IMR-90 (cell line): Measurements from ENCODE around the gene CASP6. TPM values are rescaled to one million over a fixed set of nuclear protein-coding genes. Genes with fewer than 3 reads are reported as not detected.

Experiments used
- ATAC-seq: fragments of 200-7000 bp; cut with Tn5 transposase; 2 replicates; pipeline ENCODE4 v1.9.1; 2020; ENCODE audit warnings: low read depth, mild to moderate bottlenecking, moderate library complexity
- BruUV-seq: library from RNA; stranded (reverse); fragments of 400-500 nt; replicated peaks from 2 replicates; lab custom pipeline; 2021; lab: Mats Ljungman, UMichigan
- CTCF ChIA-PET: fragments of 300-600 bp; formaldehyde crosslinking; extraction: SDS; loops from one replicate; lab custom pipeline; 2021; ENCODE audit warnings: antibody characterized with exemption; lab: Yijun Ruan, JAX
- POLR2A ChIA-PET: fragments of 300-600 bp; sonication (Branson Sonifier 250); formaldehyde crosslinking; loops from one replicate; lab custom pipeline; 2022; ENCODE audit warnings: antibody characterized with exemption; ENCODE audit not compliant: unreplicated experiment; lab: Charles Lee
- DNase-seq: peaks from one replicate; pipeline ENCODE4 v3.0.0; 2013
- H2AFZ ChIP-seq: replicated peaks from 2 replicates; pipeline ENCODE3; 2013; ENCODE audit warnings: low read length, mild to moderate bottlenecking; ENCODE audit not compliant: poor library complexity
- H2AK5ac ChIP-seq: 2 replicates; pipeline ENCODE4 v1.6.1; 2013; ENCODE audit warnings: low read depth, low read length, inconsistent platforms
- H2AK9ac ChIP-seq: replicated peaks from 2 replicates; pipeline ENCODE3; 2013; ENCODE audit warnings: mild to moderate bottlenecking, low read depth, low read length, moderate library complexity; ENCODE audit not compliant: poor library complexity
- H2BK120ac ChIP-seq: 2 replicates; pipeline ENCODE4 v1.6.1; 2013; ENCODE audit warnings: low read depth, low read length, inconsistent platforms
- H2BK15ac ChIP-seq: 3 replicates; pipeline ENCODE4 v1.6.1; 2013; ENCODE audit warnings: low read depth, low read length, inconsistent platforms
- H2BK20ac ChIP-seq: 2 replicates; pipeline ENCODE4 v1.6.1; 2013; ENCODE audit warnings: low read depth, mild to moderate bottlenecking, inconsistent platforms, low read length, moderate library complexity
- H2BK5ac ChIP-seq: 2 replicates; pipeline ENCODE4 v1.6.1; 2013; ENCODE audit warnings: mild to moderate bottlenecking, low read depth, low read length, inconsistent platforms; ENCODE audit not compliant: poor library complexity, severe bottlenecking
- H3K14ac ChIP-seq: replicated peaks from 2 replicates; pipeline ENCODE4 v1.6.1; 2013; ENCODE audit warnings: low read depth, low read length, inconsistent platforms
- H3K18ac ChIP-seq: 2 replicates; pipeline ENCODE4 v1.6.1; 2013; ENCODE audit warnings: low read depth, low read length, control low read depth
- H3K23ac ChIP-seq: 2 replicates; pipeline ENCODE4 v1.6.1; 2013; ENCODE audit warnings: low read depth, low read length, inconsistent platforms
- H3K27ac ChIP-seq: 2 replicates; pipeline ENCODE4 v1.5.1; 2013; ENCODE audit warnings: mild to moderate bottlenecking, control low read depth, low read length; ENCODE audit not compliant: insufficient read depth
- H3K27me3 ChIP-seq: 2 replicates; pipeline ENCODE4 v1.6.1; 2013; ENCODE audit warnings: low read length; ENCODE audit not compliant: control insufficient read depth, insufficient read depth
- H3K36me3 ChIP-seq: 2 replicates; pipeline ENCODE4 v1.6.1; 2013; ENCODE audit warnings: low read length, mixed read lengths; ENCODE audit not compliant: control insufficient read depth, insufficient read depth
- H3K4ac ChIP-seq: 2 replicates; pipeline ENCODE4 v1.6.1; 2013; ENCODE audit warnings: low read depth, low read length, inconsistent platforms
- H3K4me1 ChIP-seq: 2 replicates; pipeline ENCODE4 v1.6.1; 2013; ENCODE audit warnings: low read length, mixed read lengths; ENCODE audit not compliant: control insufficient read depth, insufficient read depth
- H3K4me2 ChIP-seq: 2 replicates; pipeline ENCODE4 v1.6.1; 2013; ENCODE audit warnings: low read depth, mild to moderate bottlenecking, control low read depth, low read length, moderate library complexity
- H3K4me3 ChIP-seq: 2 replicates; pipeline ENCODE4 v1.5.1; 2013; ENCODE audit warnings: low read depth, mild to moderate bottlenecking, control low read depth, low read length, moderate library complexity; ENCODE audit not compliant: insufficient read depth
- H3K56ac ChIP-seq: 2 replicates; pipeline ENCODE4 v1.6.1; 2013; ENCODE audit warnings: low read length, inconsistent platforms; ENCODE audit not compliant: insufficient read depth; ENCODE audit errors: extremely low read depth
- H3K79me1 ChIP-seq, 2 experiments: 2 replicates each; pipeline ENCODE4 v1.6.1; 2013; ENCODE audit warnings: low read length in 2 of 2, inconsistent platforms in 1 of 2, low read depth in 1 of 2
- H3K9ac ChIP-seq: 2 replicates; pipeline ENCODE4 v1.6.1; 2013; ENCODE audit warnings: low read depth, low read length, control low read depth
- H3K9me1 ChIP-seq: 2 replicates; pipeline ENCODE4 v1.6.1; 2013; ENCODE audit warnings: low read length, inconsistent platforms; ENCODE audit not compliant: insufficient read depth
- H3K9me3 ChIP-seq: 2 replicates; pipeline ENCODE4 v1.6.1; 2013; ENCODE audit warnings: low read length; ENCODE audit not compliant: control insufficient read depth, insufficient read depth
- H4K20me1 ChIP-seq: 2 replicates; pipeline ENCODE4 v1.6.1; 2013; ENCODE audit warnings: low read length, inconsistent platforms; ENCODE audit not compliant: insufficient read depth
- H4K5ac ChIP-seq: 2 replicates; pipeline ENCODE4 v1.6.1; 2013; ENCODE audit warnings: mild to moderate bottlenecking, low read depth, low read length, control low read depth
- H4K8ac ChIP-seq, 2 experiments: 2 replicates each; pipeline ENCODE4 v1.6.1; 2013; ENCODE audit warnings: low read depth in 2 of 2, low read length in 2 of 2, control low read depth in 1 of 2, inconsistent platforms in 1 of 2
- H4K91ac ChIP-seq: 2 replicates; pipeline ENCODE4 v1.6.1; 2013; ENCODE audit warnings: low read depth, low read length, inconsistent platforms; ENCODE audit not compliant: insufficient read depth
- BHLHE40 ChIP-seq: fragments of 150-350 bp; IDR thresholded peaks from 2 replicates; pipeline ENCODE4 v1.6.1; 2016; ENCODE audit warnings: mild to moderate bottlenecking, low read depth, low read length
- CEBPB ChIP-seq: IDR thresholded peaks from 2 replicates; pipeline ENCODE4 v1.6.1; 2012; ENCODE audit warnings: low read depth, low read length, improper control_type of control experiment
- CHD1 ChIP-seq: IDR thresholded peaks from 2 replicates; pipeline ENCODE4 v1.6.1; 2012; ENCODE audit warnings: low read depth, low read length, improper control_type of control experiment
- MAFK ChIP-seq: IDR thresholded peaks from 2 replicates; pipeline ENCODE4 v1.6.1; 2012; ENCODE audit warnings: low read depth, low read length, improper control_type of control experiment
- MAZ ChIP-seq: IDR thresholded peaks from 2 replicates; pipeline ENCODE4 v1.6.1; 2012; ENCODE audit warnings: low read depth, mild to moderate bottlenecking, low read length, improper control_type of control experiment, moderate library complexity, borderline replicate concordance
- MXI1 ChIP-seq: IDR thresholded peaks from 2 replicates; pipeline ENCODE4 v1.6.1; 2012; ENCODE audit warnings: low read depth, mild to moderate bottlenecking, low read length, moderate library complexity, borderline replicate concordance
- NFE2L2 ChIP-seq: fragments of 150-350 bp; IDR thresholded peaks from 2 replicates; pipeline ENCODE4 v1.6.1; 2016; ENCODE audit warnings: low read depth, mild to moderate bottlenecking, low read length
- POLR2A ChIP-seq: IDR thresholded peaks from 2 replicates; pipeline ENCODE4 v1.6.1; 2012; ENCODE audit warnings: mild to moderate bottlenecking, low read depth, low read length
- RAD21 ChIP-seq: IDR thresholded peaks from 2 replicates; pipeline ENCODE4 v1.6.1; 2012; ENCODE audit warnings: low read length, improper control_type of control experiment
- RCOR1 ChIP-seq: IDR thresholded peaks from 2 replicates; pipeline ENCODE4 v1.6.1; 2012; ENCODE audit warnings: mild to moderate bottlenecking, low read length, improper control_type of control experiment; ENCODE audit not compliant: insufficient replicate concordance
- RFX5 ChIP-seq: IDR thresholded peaks from 2 replicates; pipeline ENCODE4 v1.8.0; 2012; ENCODE audit warnings: low read depth, mild to moderate bottlenecking, low read length, moderate library complexity
- SMC3 ChIP-seq: fragments of 150-350 bp; IDR thresholded peaks from 2 replicates; pipeline ENCODE4 v1.6.1; 2016; ENCODE audit warnings: low read depth, mild to moderate bottlenecking, antibody characterized with exemption, low read length, moderate library complexity
- WGBS, 2 experiments: methylation state at CpG; one replicate each; pipeline versions ENCODE4 v1.1.5 to v1.1.7; 2013; ENCODE audit warnings: missing lambda C conversion rate in 2 of 2; ENCODE audit not compliant: insufficient read length in 1 of 2; ENCODE audit errors: extremely low coverage in 2 of 2; 5-methylcytosine and 5-hydroxymethylcytosine counted together
- dilution Hi-C: fragments of 300-500 bp; cut with HindIII; formaldehyde crosslinking; loops from one replicate; pipeline ENCODE4 v1.14.3; 2018; ENCODE audit warnings: low sequenced_read_pairs; ENCODE audit not compliant: unreplicated experiment
- in situ Hi-C: fragments of 300-500 bp; cut with MboI; formaldehyde crosslinking; loops from 3 replicates; pipeline ENCODE4 v1.14.3; 2019; ENCODE audit warnings: low sequenced_read_pairs, inconsistent platforms, mixed read lengths
- intact Hi-C: fragments of 100-400 bp; cut with micrococcal nuclease; formaldehyde crosslinking; loops from 2 replicates; pipeline ENCODE4 v1.10.0; 2022
- polyA plus RNA-seq, 3 experiments: library from polyadenylated mRNA; depleted of rRNA; stranded (reverse); fragments of >200 nt; gene quantifications; 2 replicates each; pipeline ENCODE4 v1.2.3, GENCODE V29; 2012; ENCODE audit warnings: low replicate concordance in 1 of 3
- total RNA-seq: library from RNA; depleted of rRNA; stranded (reverse); fragments of >200 nt; gene quantifications from 2 replicates; pipeline ENCODE4 v1.2.3, GENCODE V29; 2012
- TF ChIP-seq, protein P1 (sequence below): fragments of 150-350 bp; IDR thresholded peaks from 2 replicates; pipeline ENCODE4 v1.6.1; 2016; ENCODE audit warnings: low read depth, mild to moderate bottlenecking, low read length, moderate library complexity, borderline replicate concordance
- TF ChIP-seq, protein P2 (sequence below): conservative IDR thresholded peaks from 2 replicates; pipeline ENCODE4 v1.5.1; 2012; ENCODE audit warnings: mild to moderate bottlenecking, low read depth, low read length, improper control_type of control experiment
- TF ChIP-seq, protein P3 (sequence below): fragments of 150-350 bp; IDR thresholded peaks from 2 replicates; pipeline ENCODE4 v1.6.1; 2017; ENCODE audit warnings: mild to moderate bottlenecking, antibody characterized with exemption, low read length, low read depth

CASP6 gene
- total and polyA plus RNA-seq, 2 of the 4 experiments (the other 2 are of a cell fraction) = 25.0 to 44.1 TPM

DNA sequence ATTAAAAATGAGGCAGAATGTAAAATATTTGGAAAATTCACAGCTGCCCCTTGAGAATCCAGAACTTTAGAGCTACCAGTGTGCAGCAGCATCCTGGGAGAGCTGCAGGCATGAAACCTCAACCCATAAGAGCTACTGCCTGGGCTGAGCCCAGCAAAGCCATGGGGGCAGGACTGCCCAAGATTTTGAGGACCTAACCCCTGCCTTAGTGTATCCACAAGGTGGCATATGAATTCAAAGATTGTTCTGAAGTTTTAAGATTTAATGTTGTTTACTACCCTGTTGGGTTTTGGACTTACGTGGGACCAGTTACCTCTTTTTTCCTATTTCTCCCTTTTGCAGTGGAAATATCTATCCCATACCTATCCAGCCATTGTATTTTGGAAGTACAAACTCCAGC is 26.4 kb downstream of the CASP6 start:
- Histone ChIP-seq H2AK5ac (no peak overlapping the region), H3K27ac (no peak overlapping the region), H3K4ac (no peak overlapping the region), H4K8ac (no peak overlapping the region), H3K9me3 (no peaks in the 10 kb centered on the region), H2BK15ac (no peak overlapping the region), H3K23ac (no peak overlapping the region), H3K18ac (no peak overlapping the region), H2BK120ac (no peak overlapping the region), H4K91ac (no peak overlapping the region), H2AK9ac (no peak overlapping the region), H2BK5ac (no peak overlapping the region), H3K27me3 (no peaks in the 10 kb centered on the region), H4K20me1 (no peaks in the 10 kb centered on the region), H3K56ac (no peak overlapping the region), H3K79me1 (no peaks in the 10 kb centered on the region), H3K9me1 (peaks cover 3% of the 10 kb centered on the region; the same call in 1 of the 2 replicates), H3K4me3 (no peak overlapping the region), H3K4me2 (no peak overlapping the region), H3K4me1 (no peaks in the 10 kb centered on the region), H3K36me3 (no peaks in the 10 kb centered on the region), H3K9ac (no peak overlapping the region), H2BK20ac (no peak overlapping the region), H2AFZ (no peak overlapping the region), H4K5ac (no peak overlapping the region), H3K14ac (no peak overlapping the region)
- in situ Hi-C loops = no loop called here
- ChIA-PET POLR2A (no interaction called here), CTCF (interaction anchor here (0.7 to 0.9 kb wide), 2 partner anchors 11 to 19 kb away, joined by 3 to 5 read pairs; no protein-coding TSS in a partner anchor)
- intact Hi-C loops = no loop called here
- dilution Hi-C loops = no loop called here
- no peak; the same call in 1 of the 2 replicates for ATAC-seq
- no CpG with 5 or more reads among the region's 1 CpG for WGBS, 2 experiments
- no peak for DNase-seq
- no TSS peak for BruUV-seq
- TF ChIP-seq MAFK (no peak), RCOR1 (no peak), CHD1 (no peak), RAD21 (no peak), POLR2A (no peak), MAZ (no peak), BHLHE40 (no peak), NFE2L2 (no peak), RFX5 (no peak), SMC3 (no peak), CEBPB (no peak), MXI1 (no peak)
- TF ChIP-seq, protein P1, sequence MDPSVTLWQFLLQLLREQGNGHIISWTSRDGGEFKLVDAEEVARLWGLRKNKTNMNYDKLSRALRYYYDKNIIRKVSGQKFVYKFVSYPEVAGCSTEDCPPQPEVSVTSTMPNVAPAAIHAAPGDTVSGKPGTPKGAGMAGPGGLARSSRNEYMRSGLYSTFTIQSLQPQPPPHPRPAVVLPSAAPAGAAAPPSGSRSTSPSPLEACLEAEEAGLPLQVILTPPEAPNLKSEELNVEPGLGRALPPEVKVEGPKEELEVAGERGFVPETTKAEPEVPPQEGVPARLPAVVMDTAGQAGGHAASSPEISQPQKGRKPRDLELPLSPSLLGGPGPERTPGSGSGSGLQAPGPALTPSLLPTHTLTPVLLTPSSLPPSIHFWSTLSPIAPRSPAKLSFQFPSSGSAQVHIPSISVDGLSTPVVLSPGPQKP = no peak
- TF ChIP-seq, protein P2, sequence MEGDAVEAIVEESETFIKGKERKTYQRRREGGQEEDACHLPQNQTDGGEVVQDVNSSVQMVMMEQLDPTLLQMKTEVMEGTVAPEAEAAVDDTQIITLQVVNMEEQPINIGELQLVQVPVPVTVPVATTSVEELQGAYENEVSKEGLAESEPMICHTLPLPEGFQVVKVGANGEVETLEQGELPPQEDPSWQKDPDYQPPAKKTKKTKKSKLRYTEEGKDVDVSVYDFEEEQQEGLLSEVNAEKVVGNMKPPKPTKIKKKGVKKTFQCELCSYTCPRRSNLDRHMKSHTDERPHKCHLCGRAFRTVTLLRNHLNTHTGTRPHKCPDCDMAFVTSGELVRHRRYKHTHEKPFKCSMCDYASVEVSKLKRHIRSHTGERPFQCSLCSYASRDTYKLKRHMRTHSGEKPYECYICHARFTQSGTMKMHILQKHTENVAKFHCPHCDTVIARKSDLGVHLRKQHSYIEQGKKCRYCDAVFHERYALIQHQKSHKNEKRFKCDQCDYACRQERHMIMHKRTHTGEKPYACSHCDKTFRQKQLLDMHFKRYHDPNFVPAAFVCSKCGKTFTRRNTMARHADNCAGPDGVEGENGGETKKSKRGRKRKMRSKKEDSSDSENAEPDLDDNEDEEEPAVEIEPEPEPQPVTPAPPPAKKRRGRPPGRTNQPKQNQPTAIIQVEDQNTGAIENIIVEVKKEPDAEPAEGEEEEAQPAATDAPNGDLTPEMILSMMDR = no peak
- TF ChIP-seq, protein P3, sequence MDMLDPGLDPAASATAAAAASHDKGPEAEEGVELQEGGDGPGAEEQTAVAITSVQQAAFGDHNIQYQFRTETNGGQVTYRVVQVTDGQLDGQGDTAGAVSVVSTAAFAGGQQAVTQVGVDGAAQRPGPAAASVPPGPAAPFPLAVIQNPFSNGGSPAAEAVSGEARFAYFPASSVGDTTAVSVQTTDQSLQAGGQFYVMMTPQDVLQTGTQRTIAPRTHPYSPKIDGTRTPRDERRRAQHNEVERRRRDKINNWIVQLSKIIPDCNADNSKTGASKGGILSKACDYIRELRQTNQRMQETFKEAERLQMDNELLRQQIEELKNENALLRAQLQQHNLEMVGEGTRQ = no peak
